SK-N-SH treated with all-trans-retinoic acid at 6 μM for 48 hours (cell line): ENCODE results near the gene ULK3.

Experiments used
- ATAC-seq: fragments of 200-7000 bp; cut with Tn5 transposase; 3 replicates; pipeline ENCODE4 v1.9.1; 2020; ENCODE audit warnings: mild to moderate bottlenecking, moderate library complexity
- BACH2 ChIP-seq: fragments of 250-450 bp; sonication (Bioruptor Pico); IDR thresholded peaks from 2 replicates; pipeline ENCODE4 v1.9.0; 2021; ENCODE audit warnings: mild to moderate bottlenecking, borderline replicate concordance
- CSDC2 ChIP-seq: fragments of 250-450 bp; sonication (Bioruptor Pico); IDR thresholded peaks from 2 replicates; pipeline ENCODE4 v1.5.0; 2020; ENCODE audit warnings: mild to moderate bottlenecking, moderate library complexity
- CSRNP3 ChIP-seq: fragments of 250-450 bp; sonication (Bioruptor Pico); IDR thresholded peaks from 2 replicates; pipeline ENCODE4 v1.5.1; 2021; ENCODE audit warnings: mild to moderate bottlenecking, moderate library complexity
- ESRRG ChIP-seq: fragments of 250-450 bp; sonication (Bioruptor Pico); IDR thresholded peaks from 2 replicates; pipeline ENCODE4 v1.6.1; 2021; ENCODE audit warnings: mild to moderate bottlenecking
- GLIS3 ChIP-seq: fragments of 250-450 bp; sonication (Bioruptor Pico); IDR thresholded peaks from 2 replicates; pipeline ENCODE4 v1.5.0; 2020; ENCODE audit warnings: mild to moderate bottlenecking, moderate library complexity
- ISL1 ChIP-seq: fragments of 250-450 bp; sonication (Bioruptor Pico); IDR thresholded peaks from 2 replicates; pipeline ENCODE4 v2.1.2; 2022; ENCODE audit warnings: mild to moderate bottlenecking, moderate library complexity
- OSR1 ChIP-seq: fragments of 250-450 bp; sonication (Bioruptor Pico); IDR thresholded peaks from 2 replicates; pipeline ENCODE4 v1.8.0; 2022; ENCODE audit warnings: moderate library complexity, mild to moderate bottlenecking, inconsistent platforms
- PPARA ChIP-seq: fragments of 250-450 bp; sonication (Bioruptor Pico); IDR thresholded peaks from 2 replicates; pipeline ENCODE4 v1.5.0; 2020; ENCODE audit warnings: mild to moderate bottlenecking, borderline replicate concordance
- RARB ChIP-seq: fragments of 250-450 bp; sonication (Bioruptor Pico); IDR thresholded peaks from 2 replicates; pipeline ENCODE4 v1.8.0; 2021; ENCODE audit warnings: mild to moderate bottlenecking, moderate library complexity
- SNAI2 ChIP-seq: fragments of 250-450 bp; sonication (Bioruptor Pico); IDR thresholded peaks from 2 replicates; pipeline ENCODE4 v1.5.0; 2020; ENCODE audit warnings: mild to moderate bottlenecking, moderate library complexity
- TCF4 ChIP-seq: fragments of 250-450 bp; sonication (Bioruptor Pico); IDR thresholded peaks from 2 replicates; pipeline ENCODE4 v1.8.0; 2021; ENCODE audit warnings: mild to moderate bottlenecking, moderate library complexity, borderline replicate concordance
- TOX ChIP-seq: fragments of 250-450 bp; sonication (Bioruptor Pico); IDR thresholded peaks from 2 replicates; pipeline ENCODE4 v1.8.0; 2021; ENCODE audit warnings: mild to moderate bottlenecking, moderate library complexity, borderline replicate concordance
- TSHZ2 ChIP-seq: fragments of 250-450 bp; sonication (Bioruptor Pico); IDR thresholded peaks from 2 replicates; pipeline ENCODE4 v1.5.0; 2020; ENCODE audit warnings: mild to moderate bottlenecking, moderate library complexity
- ZC3H10 ChIP-seq: fragments of 250-450 bp; sonication (Bioruptor Pico); IDR thresholded peaks from 2 replicates; pipeline ENCODE4 v1.5.1; 2021; ENCODE audit warnings: mild to moderate bottlenecking, moderate library complexity
- ZFP30 ChIP-seq: fragments of 450-650 bp; formaldehyde crosslinking; IDR thresholded peaks from 2 replicates; pipeline ENCODE4 v1.5.0; 2022; ENCODE audit warnings: mild to moderate bottlenecking, moderate library complexity
- ZNF565 ChIP-seq: fragments of 450-650 bp; formaldehyde crosslinking; conservative IDR thresholded peaks from 2 replicates; pipeline ENCODE4 v1.5.0; 2020; ENCODE audit warnings: low read depth, mild to moderate bottlenecking, moderate library complexity
- ZNF70 ChIP-seq: fragments of 450-650 bp; formaldehyde crosslinking; IDR thresholded peaks from 2 replicates; pipeline ENCODE4 v1.5.0; 2020; ENCODE audit warnings: mild to moderate bottlenecking, moderate library complexity
- ZNF8 ChIP-seq: fragments of 450-650 bp; formaldehyde crosslinking; IDR thresholded peaks from 2 replicates; pipeline ENCODE4 v1.5.0; 2020; ENCODE audit warnings: mild to moderate bottlenecking, moderate library complexity
- TF ChIP-seq, protein P1 (sequence below): fragments of 250-450 bp; sonication (Bioruptor Pico); IDR thresholded peaks from 2 replicates; pipeline ENCODE4 v1.5.1; 2020; ENCODE audit warnings: low read depth, mild to moderate bottlenecking, moderate library complexity
- TF ChIP-seq, protein P2 (sequence below): fragments of 250-450 bp; sonication (Bioruptor Pico); IDR thresholded peaks from 2 replicates; pipeline ENCODE4 v1.8.0; 2020; ENCODE audit warnings: mild to moderate bottlenecking, moderate library complexity, borderline replicate concordance

ULK3 gene

DNA sequence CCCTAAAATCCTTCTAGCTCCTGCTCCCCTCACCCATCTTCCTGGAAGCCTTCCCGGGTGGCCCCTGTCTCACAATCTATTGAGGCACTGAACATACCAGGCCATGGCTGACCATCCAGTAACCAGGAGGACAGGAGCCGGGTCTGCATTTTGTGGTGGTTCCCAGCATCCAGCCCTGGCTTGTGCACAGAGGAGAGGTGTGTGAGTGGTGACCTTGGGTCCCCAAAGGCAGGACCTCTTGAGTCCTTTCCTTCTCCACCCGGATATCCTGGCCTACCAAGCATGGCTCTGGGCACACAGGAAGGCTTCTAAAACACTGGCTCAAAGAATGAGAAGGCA, 53.2 kb downstream of the ULK3 start:
- no peak for TF ChIP-seq TCF4 (CRISPR knock-in tag)
- TF ChIP-seq ZNF565 (CRISPR knock-in tag) = no peak
- no peak for TF ChIP-seq TOX (CRISPR knock-in tag)
- TF ChIP-seq TSHZ2 (CRISPR knock-in tag) = no peak
- TF ChIP-seq ZC3H10 = no peak
- TF ChIP-seq, all 23 proteins: peak for 0
- ATAC-seq = peak; percentile 8; the same call in 1 of the 3 replicates

- no peak for ATAC-seq
- TF ChIP-seq BACH2 = no peak
- no peak for TF ChIP-seq GLIS3 (CRISPR knock-in tag)
- TF ChIP-seq, protein P1, sequence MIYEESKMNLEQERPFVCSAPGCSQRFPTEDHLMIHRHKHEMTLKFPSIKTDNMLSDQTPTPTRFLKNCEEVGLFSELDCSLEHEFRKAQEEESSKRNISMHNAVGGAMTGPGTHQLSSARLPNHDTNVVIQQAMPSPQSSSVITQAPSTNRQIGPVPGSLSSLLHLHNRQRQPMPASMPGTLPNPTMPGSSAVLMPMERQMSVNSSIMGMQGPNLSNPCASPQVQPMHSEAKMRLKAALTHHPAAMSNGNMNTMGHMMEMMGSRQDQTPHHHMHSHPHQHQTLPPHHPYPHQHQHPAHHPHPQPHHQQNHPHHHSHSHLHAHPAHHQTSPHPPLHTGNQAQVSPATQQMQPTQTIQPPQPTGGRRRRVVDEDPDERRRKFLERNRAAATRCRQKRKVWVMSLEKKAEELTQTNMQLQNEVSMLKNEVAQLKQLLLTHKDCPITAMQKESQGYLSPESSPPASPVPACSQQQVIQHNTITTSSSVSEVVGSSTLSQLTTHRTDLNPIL = no peak
- no peak for TF ChIP-seq ISL1 (CRISPR knock-in tag)
- no peak for TF ChIP-seq CSDC2
- no peak for TF ChIP-seq SNAI2 (CRISPR knock-in tag)
- no peak for TF ChIP-seq RARB
- no peak for TF ChIP-seq OSR1 (CRISPR knock-in tag)
- no peak for TF ChIP-seq PPARA (CRISPR knock-in tag)
- TF ChIP-seq, protein P2, sequence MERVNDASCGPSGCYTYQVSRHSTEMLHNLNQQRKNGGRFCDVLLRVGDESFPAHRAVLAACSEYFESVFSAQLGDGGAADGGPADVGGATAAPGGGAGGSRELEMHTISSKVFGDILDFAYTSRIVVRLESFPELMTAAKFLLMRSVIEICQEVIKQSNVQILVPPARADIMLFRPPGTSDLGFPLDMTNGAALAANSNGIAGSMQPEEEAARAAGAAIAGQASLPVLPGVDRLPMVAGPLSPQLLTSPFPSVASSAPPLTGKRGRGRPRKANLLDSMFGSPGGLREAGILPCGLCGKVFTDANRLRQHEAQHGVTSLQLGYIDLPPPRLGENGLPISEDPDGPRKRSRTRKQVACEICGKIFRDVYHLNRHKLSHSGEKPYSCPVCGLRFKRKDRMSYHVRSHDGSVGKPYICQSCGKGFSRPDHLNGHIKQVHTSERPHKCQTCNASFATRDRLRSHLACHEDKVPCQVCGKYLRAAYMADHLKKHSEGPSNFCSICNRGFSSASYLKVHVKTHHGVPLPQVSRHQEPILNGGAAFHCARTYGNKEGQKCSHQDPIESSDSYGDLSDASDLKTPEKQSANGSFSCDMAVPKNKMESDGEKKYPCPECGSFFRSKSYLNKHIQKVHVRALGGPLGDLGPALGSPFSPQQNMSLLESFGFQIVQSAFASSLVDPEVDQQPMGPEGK (CRISPR knock-in tag) = no peak
- no peak for TF ChIP-seq ZNF565 (CRISPR knock-in tag)
- TF ChIP-seq ZNF8 (CRISPR knock-in tag) = no peak
- TF ChIP-seq ZC3H10 = no peak
- no peak for TF ChIP-seq ZFP30
- TF ChIP-seq ZNF70 = no peak
- no peak for TF ChIP-seq CSRNP3 (CRISPR knock-in tag)
- no peak for TF ChIP-seq TCF4 (CRISPR knock-in tag)
These were observed 53.8 kb downstream of the ULK3 start for GRCh38 chr15:74789171-74789631.

DNA sequence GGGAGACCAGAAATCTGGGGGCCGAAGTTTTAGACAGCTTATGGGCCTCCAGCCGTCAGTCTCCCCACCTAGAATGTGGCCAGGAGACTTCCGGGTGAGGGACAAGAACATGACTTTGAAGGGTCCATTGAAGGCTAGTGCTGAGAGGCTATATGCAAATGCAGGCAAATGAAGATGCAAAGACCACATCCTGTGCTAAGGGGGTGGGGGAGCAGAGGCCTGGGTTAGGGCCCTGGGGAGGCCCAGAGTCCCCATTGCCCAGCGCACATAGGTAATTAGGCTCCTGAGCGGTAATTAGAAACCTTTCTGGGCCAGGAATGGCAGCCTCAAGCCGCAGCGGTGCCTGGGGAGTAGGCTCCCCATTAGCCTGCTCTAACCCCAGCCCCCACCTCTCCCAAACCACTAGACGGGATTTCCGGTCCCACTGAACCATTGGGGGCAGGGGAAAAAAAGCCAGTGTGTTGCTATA, 54.2 kb downstream of the ULK3 start:
- ATAC-seq = no peak
- no peak for TF ChIP-seq GLIS3 (CRISPR knock-in tag)
- TF ChIP-seq SNAI2 (CRISPR knock-in tag) = no peak
- TF ChIP-seq ESRRG (CRISPR knock-in tag) = no peak
- TF ChIP-seq, protein P1 = no peak
- TF ChIP-seq PPARA (CRISPR knock-in tag) = no peak
- TF ChIP-seq ZNF8 (CRISPR knock-in tag) = no peak
- no peak for TF ChIP-seq TCF4 (CRISPR knock-in tag)
- TF ChIP-seq RARB = no peak
- no peak for TF ChIP-seq OSR1 (CRISPR knock-in tag)
- TF ChIP-seq TOX (CRISPR knock-in tag) = no peak
